SK-N-SH (cell line): ENCODE data around the gene BCAS3. TPM values are rescaled to one million over a fixed set of nuclear protein-coding genes. Genes with fewer than 3 reads are reported as not detected.

Source experiments
- CTCF ChIA-PET: fragments of 300-600, 350-600 bp; formaldehyde crosslinking; extraction: SDS; loops from one replicate; lab custom pipeline; 2021; lab: Yijun Ruan, JAX
- POLR2A ChIA-PET: fragments of 350-600 bp; sonication (Branson Sonifier 250); formaldehyde crosslinking; extraction: SDS; loops from one replicate; lab custom pipeline; 2020; ENCODE audit warnings: antibody characterized with exemption, inconsistent platforms; lab: Yijun Ruan, JAX
- DNase-seq: peaks from one replicate; pipeline ENCODE4 v3.0.0; 2012
- H2AFZ ChIP-seq: fragments of 200-600 bp; sonication (generic); 2 replicates; pipeline ENCODE4 v1.8.1; 2016; ENCODE audit warnings: antibody characterized with exemption, mild to moderate bottlenecking, low read depth
- H3F3A ChIP-seq: fragments of 200-600 bp; sonication (generic); replicated peaks from 2 replicates; pipeline ENCODE3; 2016; ENCODE audit warnings: antibody characterized with exemption, mild to moderate bottlenecking; ENCODE audit not compliant: insufficient read depth
- H3K27ac ChIP-seq, 2 experiments: fragments of 200-500 bp in 1 of 2; fragments of 200-600 bp in 1 of 2; sonication (Bioruptor generic) in 1 of 2; sonication (generic), shearing (Covaris generic) in 1 of 2; 2 replicates each; pipeline versions ENCODE4 v1.5.1 to v1.6.1; 2014 to 2016; ENCODE audit warnings: low read depth in 2 of 2, inconsistent platforms in 1 of 2, low read length in 1 of 2, mild to moderate bottlenecking in 1 of 2, mixed read lengths in 1 of 2
- H3K27me3 ChIP-seq: fragments of 200-600 bp; sonication (generic), shearing (Covaris generic); 2 replicates; pipeline ENCODE4 v1.6.1; 2016; ENCODE audit warnings: mixed run types; ENCODE audit not compliant: insufficient read depth
- H3K36me3 ChIP-seq, 2 experiments: fragments of 200-500 bp in 1 of 2; fragments of 200-600 bp in 1 of 2; sonication (Bioruptor generic) in 1 of 2; sonication (generic) in 1 of 2; replicated peaks in 1 of 2; 2 replicates each; pipeline versions ENCODE3 to v1.5.1; 2014 to 2016; ENCODE audit warnings: low read length in 1 of 2, mild to moderate bottlenecking in 1 of 2; ENCODE audit not compliant: insufficient read depth in 2 of 2, control insufficient read depth in 1 of 2
- H3K4me1 ChIP-seq, 2 experiments: fragments of 200-500 bp in 1 of 2; fragments of 200-600 bp in 1 of 2; sonication (Bioruptor generic) in 1 of 2; sonication (generic), shearing (Covaris generic) in 1 of 2; 2 replicates each; pipeline versions ENCODE4 v1.5.1 to v1.6.1; 2014 to 2016; ENCODE audit warnings: low read depth in 1 of 2, low read length in 1 of 2, mixed run types in 1 of 2; ENCODE audit not compliant: insufficient read depth in 2 of 2, control insufficient read depth in 1 of 2
- H3K4me2 ChIP-seq: fragments of 200-600 bp; sonication (generic), shearing (Covaris generic); 2 replicates; pipeline ENCODE4 v1.6.1; 2017; ENCODE audit warnings: mixed run types
- H3K4me3 ChIP-seq, 2 experiments: fragments of 200-500 bp in 1 of 2; fragments of 200-600 bp in 1 of 2; sonication (Bioruptor generic) in 1 of 2; sonication (generic), shearing (Covaris generic) in 1 of 2; 2 replicates each; pipeline versions ENCODE4 v1.5.1 to v1.8.1; 2014 to 2016; ENCODE audit warnings: low read depth in 2 of 2, inconsistent platforms in 1 of 2, low read length in 1 of 2, mild to moderate bottlenecking in 1 of 2, mixed read lengths in 1 of 2, moderate library complexity in 1 of 2
- H3K79me2 ChIP-seq: fragments of 200-600 bp; sonication (generic); 2 replicates; pipeline ENCODE4 v1.8.1; 2017; ENCODE audit warnings: mild to moderate bottlenecking; ENCODE audit not compliant: insufficient read depth
- H3K9ac ChIP-seq: fragments of 200-600 bp; sonication (generic); 2 replicates; pipeline ENCODE4 v1.6.1; 2017; ENCODE audit warnings: mixed run types
- H3K9me2 ChIP-seq: fragments of 200-600 bp; sonication (generic); 2 replicates; pipeline ENCODE4 v1.6.1; 2017; ENCODE audit warnings: mixed run types
- H3K9me3 ChIP-seq: fragments of 200-600 bp; sonication (generic); 2 replicates; pipeline ENCODE4 v1.6.1; 2017; ENCODE audit warnings: mixed run types, mild to moderate bottlenecking, moderate library complexity
- H4K20me1 ChIP-seq: fragments of 200-600 bp; sonication (generic); 2 replicates; pipeline ENCODE4 v1.6.1; 2017; ENCODE audit warnings: mild to moderate bottlenecking, mixed run types; ENCODE audit not compliant: insufficient read depth
- CHD2 ChIP-seq: fragments of 150-350 bp; IDR thresholded peaks from 2 replicates; pipeline ENCODE4 v1.6.1; 2018; ENCODE audit warnings: low read length; ENCODE audit not compliant: partially characterized antibody
- EZH2phosphoT487 ChIP-seq: fragments of 200-600 bp; sonication (generic); IDR thresholded peaks from 2 replicates; pipeline ENCODE4 v1.6.1; 2017; ENCODE audit warnings: low read depth, mixed run types, mild to moderate bottlenecking, antibody characterized with exemption, moderate library complexity, borderline replicate concordance
- FOXM1 ChIP-seq: IDR thresholded peaks from 2 replicates; pipeline ENCODE4 v1.4.0; 2012; ENCODE audit warnings: low read depth, mild to moderate bottlenecking
- MEF2A ChIP-seq: IDR thresholded peaks from 2 replicates; pipeline ENCODE4 v1.4.0; 2012; ENCODE audit warnings: low read depth, borderline replicate concordance
- MXI1 ChIP-seq: IDR thresholded peaks from 2 replicates; pipeline ENCODE4 v1.6.1; 2012; ENCODE audit warnings: mild to moderate bottlenecking, low read depth, low read length, improper control_type of control experiment
- PBX3 ChIP-seq: IDR thresholded peaks from 2 replicates; pipeline ENCODE4; 2012
- RAD21 ChIP-seq: IDR thresholded peaks from 2 replicates; pipeline ENCODE4 v1.6.1; 2012; ENCODE audit warnings: mild to moderate bottlenecking, low read length
- REST ChIP-seq: IDR thresholded peaks from 2 replicates; pipeline ENCODE4 v1.6.1; 2012; ENCODE audit warnings: mild to moderate bottlenecking, low read depth, low read length, moderate library complexity
- RFX5 ChIP-seq: IDR thresholded peaks from 2 replicates; pipeline ENCODE4 v1.6.1; 2012; ENCODE audit warnings: mild to moderate bottlenecking, improper control_type of control experiment, low read length
- RXRA ChIP-seq: IDR thresholded peaks from 2 replicates; pipeline ENCODE4 v1.4.0; 2012; ENCODE audit warnings: low read depth, mild to moderate bottlenecking, borderline replicate concordance
- SMC3 ChIP-seq: IDR thresholded peaks from 2 replicates; pipeline ENCODE4 v1.6.1; 2012; ENCODE audit warnings: low read depth, low read length, improper control_type of control experiment
- TCF12 ChIP-seq: IDR thresholded peaks from 2 replicates; pipeline ENCODE4 v1.4.0; 2012
- YY1 ChIP-seq: IDR thresholded peaks from 2 replicates; pipeline ENCODE4 v1.4.0; 2012; ENCODE audit warnings: low read depth, mild to moderate bottlenecking
- WGBS: methylation state at CpG from one replicate; pipeline ENCODE4 v1.1.6; 2017; ENCODE audit warnings: low lambda C conversion rate; 5-methylcytosine and 5-hydroxymethylcytosine counted together
- polyA plus RNA-seq, 3 experiments: library from polyadenylated mRNA; depleted of rRNA; stranded (reverse); fragments of >200 nt; gene quantifications; 2 replicates each; pipeline ENCODE4 v1.2.3, GENCODE V29; 2012
- TF ChIP-seq, protein P1 (sequence below): IDR thresholded peaks from 2 replicates; pipeline ENCODE4 v1.4.0; 2012; ENCODE audit warnings: low read depth
- TF ChIP-seq, protein P2 (sequence below): IDR thresholded peaks from 2 replicates; pipeline ENCODE4 v1.4.0; 2012; ENCODE audit warnings: low read depth, borderline replicate concordance
- TF ChIP-seq, protein P3 (sequence below): fragments of 200-600 bp; sonication (generic); IDR thresholded peaks from 2 replicates; pipeline ENCODE4 v1.6.1; 2017; ENCODE audit warnings: antibody characterized with exemption, mild to moderate bottlenecking, moderate library complexity

Gene BCAS3
- polyA plus RNA-seq, 1 of the 3 experiments (the other 2 are of a cell fraction), result 5.9 TPM

DNA sequence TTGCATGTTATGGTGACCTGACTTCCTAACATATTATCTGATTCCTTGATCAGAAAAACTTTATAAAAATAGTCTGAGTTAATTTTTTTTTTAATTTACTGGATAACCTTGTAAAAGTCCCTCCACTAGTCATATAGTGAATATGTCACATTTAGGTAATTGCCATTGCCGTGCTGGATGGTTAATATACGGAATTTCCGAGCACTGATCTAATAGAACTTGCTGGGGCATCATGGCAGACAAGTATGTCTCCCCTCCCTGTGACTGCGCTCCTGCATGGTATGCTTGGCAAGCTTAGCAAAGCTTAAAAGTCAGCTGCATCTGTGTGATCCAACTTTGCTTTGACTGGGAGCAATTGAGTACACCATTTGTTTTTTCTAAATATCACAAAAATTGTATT lies 482.6 kb downstream of the BCAS3 start:
- H3K9ac ChIP-seq, result peak overlapping the region; percentile 71; the same call in 1 of the 2 replicates
- H3F3A ChIP-seq, result peaks cover 53% of the 10 kb centered on the region
- WGBS, result 55% methylated on average over 4 of the region's 4 CpGs
- peaks cover 45 to 69% of the 10 kb centered on the region in 2 experiments for H3K4me1 ChIP-seq
- no peaks in the 10 kb centered on the region for H3K9me2 ChIP-seq
- peak overlapping the region; percentile 65; the same call in 1 of the 2 replicates for H2AFZ ChIP-seq
- TF ChIP-seq RAD21 (no peak), MXI1 (no peak), YY1 (peak; percentile 68; the same call in 1 of the 2 replicates), FOXM1 (no peak)
- TF ChIP-seq, protein P1, sequence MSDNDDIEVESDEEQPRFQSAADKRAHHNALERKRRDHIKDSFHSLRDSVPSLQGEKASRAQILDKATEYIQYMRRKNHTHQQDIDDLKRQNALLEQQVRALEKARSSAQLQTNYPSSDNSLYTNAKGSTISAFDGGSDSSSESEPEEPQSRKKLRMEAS, result no peak
- H3K27me3 ChIP-seq, result no peaks in the 10 kb centered on the region
- peaks cover 14% of the 10 kb centered on the region for H3K79me2 ChIP-seq
- DNase-seq, result no peak
- no peaks in the 10 kb centered on the region for H4K20me1 ChIP-seq
- peak overlapping the region; percentile 91 to 100 for H3K27ac ChIP-seq
- ChIA-PET CTCF (interaction anchor here (0.8 to 2.1 kb wide), 9 partner anchors 12 to 242 kb away, joined by 3 to 6 read pairs (median 4); no protein-coding TSS in a partner anchor), POLR2A (interaction anchor here (1.1 to 2.0 kb wide), 2 partner anchors 11 to 239 kb away, joined by 3 to 9 read pairs; partner anchors contain the start of gene TBX2)
- H3K4me2 ChIP-seq, result peak overlapping the region; percentile 23; the same call in 1 of the 2 replicates
- no peaks in the 10 kb centered on the region for H3K9me3 ChIP-seq
- H3K36me3 ChIP-seq, result no peaks in the 10 kb centered on the region
- H3K4me3 ChIP-seq, result no peak overlapping the region

DNA sequence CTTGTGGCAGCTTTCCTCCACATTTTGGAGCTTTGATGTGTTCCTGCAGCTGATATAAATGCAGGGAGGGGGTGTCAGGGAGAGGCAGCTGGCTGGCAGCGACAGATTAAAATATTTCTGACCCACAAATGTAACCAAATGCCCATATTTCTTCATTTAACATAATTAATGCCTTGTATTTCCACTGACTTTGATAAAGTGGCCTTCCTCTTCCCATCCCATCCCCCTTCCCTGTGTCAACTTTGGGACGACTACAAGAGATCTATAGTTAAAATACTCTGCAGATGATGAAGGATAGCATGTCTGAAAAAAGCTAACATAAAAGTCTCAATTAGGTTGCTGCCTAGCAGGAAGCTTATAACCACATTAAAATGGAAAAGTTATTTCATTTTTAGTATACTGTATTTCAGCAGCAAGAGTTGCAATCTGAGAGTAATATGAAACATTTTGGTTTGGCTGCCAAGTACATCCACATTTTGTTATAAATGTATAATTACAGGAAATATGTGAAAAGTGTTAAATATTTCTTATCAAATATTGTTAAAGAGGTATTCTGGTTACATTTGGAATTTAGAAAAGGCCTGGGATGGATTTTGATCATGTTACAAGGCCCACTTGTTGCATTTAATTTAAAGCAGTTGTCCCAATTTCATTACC lies 483.3 kb downstream of the BCAS3 start:
- Histone ChIP-seq H3K36me3 (no peaks in the 10 kb centered on the region), H3K9me3 (no peaks in the 10 kb centered on the region), H3K4me2 (peak overlapping the region; percentile 23; the same call in 1 of the 2 replicates), H3K4me3 (no peak overlapping the region), H3K27me3 (no peaks in the 10 kb centered on the region), H4K20me1 (no peaks in the 10 kb centered on the region), H2AFZ (peak overlapping the region; percentile 65; the same call in 1 of the 2 replicates), H3K27ac (peak overlapping the region; percentile 91 to 100), H3F3A (peaks cover 50% of the 10 kb centered on the region), H3K9ac (no peak overlapping the region; the same call in 1 of the 2 replicates), H3K9me2 (no peaks in the 10 kb centered on the region), H3K79me2 (peaks cover 14% of the 10 kb centered on the region), H3K4me1 (peaks cover 38 to 62% of the 10 kb centered on the region in 2 experiments)
- ChIA-PET CTCF (interaction anchor here (0.6 to 2.2 kb wide), 21 partner anchors 9 to 440 kb away, joined by 3 to 9 read pairs (median 4); partner anchors contain the start of gene TBX2), POLR2A (interaction anchor here (1.0 to 2.2 kb wide), 9 partner anchors 12 to 238 kb away, joined by 3 to 9 read pairs (median 3); partner anchors contain the start of gene TBX2)
- 19% methylated on average over 2 of the region's 2 CpGs for WGBS
- DNase-seq, result no peak
- TF ChIP-seq RFX5 (no peak), EZH2phosphoT487 (no peak), SMC3 (no peak; the same call in 1 of the 2 replicates), RXRA (no peak), CHD2 (peak; percentile 77), REST (no peak), FOXM1 (no peak), YY1 (no peak), MEF2A (no peak), TCF12 (peak; percentile 63), PBX3 (peak; percentile 81)
- TF ChIP-seq, protein P2, sequence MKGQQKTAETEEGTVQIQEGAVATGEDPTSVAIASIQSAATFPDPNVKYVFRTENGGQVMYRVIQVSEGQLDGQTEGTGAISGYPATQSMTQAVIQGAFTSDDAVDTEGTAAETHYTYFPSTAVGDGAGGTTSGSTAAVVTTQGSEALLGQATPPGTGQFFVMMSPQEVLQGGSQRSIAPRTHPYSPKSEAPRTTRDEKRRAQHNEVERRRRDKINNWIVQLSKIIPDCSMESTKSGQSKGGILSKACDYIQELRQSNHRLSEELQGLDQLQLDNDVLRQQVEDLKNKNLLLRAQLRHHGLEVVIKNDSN, result no peak
- TF ChIP-seq, protein P3, sequence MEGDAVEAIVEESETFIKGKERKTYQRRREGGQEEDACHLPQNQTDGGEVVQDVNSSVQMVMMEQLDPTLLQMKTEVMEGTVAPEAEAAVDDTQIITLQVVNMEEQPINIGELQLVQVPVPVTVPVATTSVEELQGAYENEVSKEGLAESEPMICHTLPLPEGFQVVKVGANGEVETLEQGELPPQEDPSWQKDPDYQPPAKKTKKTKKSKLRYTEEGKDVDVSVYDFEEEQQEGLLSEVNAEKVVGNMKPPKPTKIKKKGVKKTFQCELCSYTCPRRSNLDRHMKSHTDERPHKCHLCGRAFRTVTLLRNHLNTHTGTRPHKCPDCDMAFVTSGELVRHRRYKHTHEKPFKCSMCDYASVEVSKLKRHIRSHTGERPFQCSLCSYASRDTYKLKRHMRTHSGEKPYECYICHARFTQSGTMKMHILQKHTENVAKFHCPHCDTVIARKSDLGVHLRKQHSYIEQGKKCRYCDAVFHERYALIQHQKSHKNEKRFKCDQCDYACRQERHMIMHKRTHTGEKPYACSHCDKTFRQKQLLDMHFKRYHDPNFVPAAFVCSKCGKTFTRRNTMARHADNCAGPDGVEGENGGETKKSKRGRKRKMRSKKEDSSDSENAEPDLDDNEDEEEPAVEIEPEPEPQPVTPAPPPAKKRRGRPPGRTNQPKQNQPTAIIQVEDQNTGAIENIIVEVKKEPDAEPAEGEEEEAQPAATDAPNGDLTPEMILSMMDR, result no peak
